Measurements from ENCODE around the gene UCMA.

The UCMA gene

DNA sequence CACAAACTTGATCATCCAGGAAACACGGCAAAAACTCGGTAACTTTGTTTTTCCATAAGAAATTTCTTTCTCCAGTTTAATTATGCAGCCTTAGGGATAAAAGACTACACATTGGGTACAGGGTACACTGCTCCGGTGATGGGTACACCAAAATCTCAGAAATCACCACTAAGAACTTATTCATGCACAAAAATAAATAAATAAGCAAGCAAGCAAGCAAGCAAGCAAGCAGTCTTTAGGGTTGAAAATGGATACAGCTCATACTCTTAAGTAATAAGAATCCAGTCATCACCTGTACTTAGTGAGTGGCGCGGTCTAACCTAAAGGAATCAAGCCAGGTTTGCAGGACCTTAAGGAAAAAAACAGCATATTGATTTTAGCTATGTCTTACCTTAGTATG, 42.8 kb downstream of the UCMA start:
- H3K4me3 ChIP-seq (ENCODE audit: control insufficient read depth, low read depth, low read length) = no peak overlapping the region
- no peak for DNase-seq (ENCODE audit: low read depth)
- TF ChIP-seq, protein P1, sequence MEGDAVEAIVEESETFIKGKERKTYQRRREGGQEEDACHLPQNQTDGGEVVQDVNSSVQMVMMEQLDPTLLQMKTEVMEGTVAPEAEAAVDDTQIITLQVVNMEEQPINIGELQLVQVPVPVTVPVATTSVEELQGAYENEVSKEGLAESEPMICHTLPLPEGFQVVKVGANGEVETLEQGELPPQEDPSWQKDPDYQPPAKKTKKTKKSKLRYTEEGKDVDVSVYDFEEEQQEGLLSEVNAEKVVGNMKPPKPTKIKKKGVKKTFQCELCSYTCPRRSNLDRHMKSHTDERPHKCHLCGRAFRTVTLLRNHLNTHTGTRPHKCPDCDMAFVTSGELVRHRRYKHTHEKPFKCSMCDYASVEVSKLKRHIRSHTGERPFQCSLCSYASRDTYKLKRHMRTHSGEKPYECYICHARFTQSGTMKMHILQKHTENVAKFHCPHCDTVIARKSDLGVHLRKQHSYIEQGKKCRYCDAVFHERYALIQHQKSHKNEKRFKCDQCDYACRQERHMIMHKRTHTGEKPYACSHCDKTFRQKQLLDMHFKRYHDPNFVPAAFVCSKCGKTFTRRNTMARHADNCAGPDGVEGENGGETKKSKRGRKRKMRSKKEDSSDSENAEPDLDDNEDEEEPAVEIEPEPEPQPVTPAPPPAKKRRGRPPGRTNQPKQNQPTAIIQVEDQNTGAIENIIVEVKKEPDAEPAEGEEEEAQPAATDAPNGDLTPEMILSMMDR (conservative IDR thresholded peaks at IDR 0.05; ENCODE audit: control insufficient read depth, insufficient read depth, low read depth, low read length) = no peak

DNA sequence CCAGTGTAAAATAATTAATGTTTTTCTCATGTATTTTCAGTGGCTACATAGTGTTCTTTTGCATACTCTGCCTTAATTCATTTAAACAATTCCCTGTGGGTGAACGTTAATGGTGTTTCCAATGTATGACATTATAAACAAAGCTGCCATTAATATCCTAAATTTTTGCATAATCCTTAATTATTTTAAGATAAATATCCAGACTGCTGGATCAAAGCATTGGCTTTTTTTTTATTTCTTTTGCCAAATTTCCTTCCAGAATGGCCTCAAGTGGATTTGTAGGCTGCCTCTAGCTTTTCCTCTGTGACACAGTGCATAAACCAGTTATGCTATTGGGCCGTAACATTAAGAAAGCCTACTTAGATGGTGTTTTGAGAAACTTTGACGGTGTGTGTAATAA, 43.4 kb downstream of the UCMA start:
- DNase-seq (ENCODE audit: low read depth) = no peak
- no peak overlapping the region for H3K4me3 ChIP-seq (ENCODE audit: control insufficient read depth, low read depth, low read length)
- TF ChIP-seq, protein P1 (conservative IDR thresholded peaks at IDR 0.05; ENCODE audit: control insufficient read depth, insufficient read depth, low read depth, low read length) = no peak

DNA sequence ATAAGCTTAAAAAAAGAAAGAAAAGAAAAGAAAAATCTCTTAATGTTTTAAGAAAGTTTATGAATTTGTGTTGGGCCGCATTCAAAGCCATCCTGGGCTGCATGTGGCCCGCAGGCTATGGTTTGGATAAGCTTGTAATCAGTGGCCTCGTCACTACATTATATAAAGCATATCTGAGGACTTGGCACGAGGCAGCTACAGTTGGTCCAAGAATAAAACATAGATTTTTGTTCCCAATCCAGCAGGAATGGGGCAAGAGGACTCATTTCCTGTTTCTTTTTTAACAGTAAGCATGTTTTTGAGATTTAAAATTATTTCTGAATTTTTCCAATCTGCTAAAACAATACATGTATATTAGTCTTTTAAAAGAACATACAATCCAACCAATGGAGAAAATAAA, 44.2 kb downstream of the UCMA start:
- DNase-seq (ENCODE audit: low read depth) = no peak
- no peak overlapping the region for H3K4me3 ChIP-seq (ENCODE audit: control insufficient read depth, low read depth, low read length)
- TF ChIP-seq, protein P1 (conservative IDR thresholded peaks at IDR 0.05; ENCODE audit: control insufficient read depth, insufficient read depth, low read depth, low read length) = no peak

DNA sequence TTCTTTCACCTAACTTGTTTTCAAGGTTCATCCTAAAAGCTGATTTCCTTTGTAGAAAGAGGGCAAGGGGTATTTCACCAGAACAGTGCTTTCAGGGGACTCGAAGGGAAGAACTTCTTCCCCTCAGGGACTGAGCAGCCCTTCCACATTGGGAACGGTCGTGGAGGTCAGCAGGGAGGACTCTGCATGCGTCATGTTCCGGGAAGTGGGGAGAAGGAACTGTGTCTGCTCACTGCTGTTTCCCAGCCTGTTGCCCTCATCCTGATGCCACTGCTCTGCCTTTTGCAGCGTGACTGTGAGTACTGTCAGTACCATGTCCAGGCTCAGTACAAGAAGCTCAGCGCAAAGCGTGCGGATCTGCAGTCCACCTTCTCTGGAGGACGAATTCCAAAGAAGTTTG, 45.6 kb downstream of the UCMA start:
- H3K4me3 ChIP-seq (ENCODE audit: control insufficient read depth, low read depth, low read length) = no peak overlapping the region
- TF ChIP-seq, protein P1 (conservative IDR thresholded peaks at IDR 0.05; ENCODE audit: control insufficient read depth, insufficient read depth, low read depth, low read length) = no peak
- DNase-seq (ENCODE audit: low read depth) = no peak

DNA sequence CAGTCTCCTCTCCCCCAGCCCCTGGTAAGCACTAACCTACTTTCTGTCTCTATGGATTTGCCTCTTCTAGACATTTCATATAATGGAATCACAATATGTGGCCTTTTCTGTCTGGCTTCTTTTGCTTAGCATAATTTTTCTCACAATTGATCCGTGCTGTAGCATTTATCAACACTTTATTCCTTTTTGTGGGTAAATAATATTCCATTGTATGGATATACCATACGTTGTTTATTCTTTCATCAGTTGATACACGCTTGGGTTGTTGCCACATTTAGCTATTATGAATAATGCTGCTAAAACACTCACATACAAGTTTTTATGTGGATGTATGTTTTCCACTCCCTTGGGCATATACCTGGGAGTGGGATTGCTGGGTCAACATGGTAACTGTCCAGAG, 47.0 kb downstream of the UCMA start:
- TF ChIP-seq, protein P1 (conservative IDR thresholded peaks at IDR 0.05; ENCODE audit: control insufficient read depth, insufficient read depth, low read depth, low read length) = no peak
- no peak overlapping the region for H3K4me3 ChIP-seq (ENCODE audit: control insufficient read depth, low read depth, low read length)
- no peak for DNase-seq (ENCODE audit: low read depth)

DNA sequence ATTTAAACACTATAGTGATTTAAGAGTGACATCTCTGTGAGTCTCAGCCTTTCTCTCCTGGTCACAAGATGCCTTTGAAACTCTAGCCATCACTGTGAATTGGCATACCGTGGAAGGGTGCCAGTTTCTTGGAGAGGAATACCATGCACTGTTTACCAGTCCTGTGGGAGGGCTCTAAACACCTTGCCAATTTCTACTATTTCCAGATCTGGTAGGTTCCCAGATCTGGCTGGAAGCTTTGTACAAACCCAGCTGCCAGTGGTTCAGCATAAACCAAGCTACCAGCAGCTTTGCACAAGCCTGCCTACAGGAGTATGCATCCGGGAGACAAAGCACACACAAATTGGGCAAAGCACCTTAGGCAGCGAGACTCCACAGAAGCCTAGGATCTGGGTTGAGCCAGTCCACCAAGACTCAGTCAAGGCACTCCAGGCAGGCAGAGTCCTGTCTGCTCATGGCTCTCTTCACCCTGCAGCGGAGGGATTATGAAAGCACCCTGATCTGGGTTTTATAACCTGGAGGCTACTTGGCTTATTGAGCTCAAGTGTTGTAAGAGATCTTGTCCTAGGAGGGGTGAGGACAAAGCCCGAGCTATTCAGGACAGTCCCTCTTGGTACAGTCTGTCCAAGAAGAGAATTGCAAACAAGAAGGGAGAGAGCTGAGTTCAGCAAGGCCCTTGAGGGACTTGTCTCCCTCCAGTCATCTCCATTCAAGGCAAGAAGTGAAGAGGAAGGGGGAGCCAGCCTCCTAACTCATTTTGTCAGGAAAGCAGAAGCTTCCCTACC, 49.3 kb downstream of the UCMA start:
- H3K4me3 ChIP-seq (ENCODE audit: control insufficient read depth, low read depth, low read length) = no peak overlapping the region
- TF ChIP-seq, protein P1 (conservative IDR thresholded peaks at IDR 0.05; ENCODE audit: control insufficient read depth, insufficient read depth, low read depth, low read length) = no peak
- DNase-seq (ENCODE audit: low read depth) = no peak

All from fibroblast of mammary gland (primary cell).